H1 (cell line): Measurements from ENCODE around the gene SIGLEC15. TPM values are rescaled to one million over a fixed set of nuclear protein-coding genes. Genes with fewer than 3 reads are reported as not detected.

Source experiments
- ASH2L ChIP-seq: fragments of 200-600, 300-600 bp; sonication (generic); IDR thresholded peaks from one replicate; pipeline ENCODE4 v1.7.1; 2017; ENCODE audit warnings: low read length
- CTCF ChIP-seq, 3 experiments: IDR thresholded peaks; 1 replicate in 2 of 3; 2 replicates in 1 of 3; pipeline versions ENCODE4 v1.5.1 to v1.6.1; 2011; ENCODE audit warnings: low read length in 3 of 3, mild to moderate bottlenecking in 3 of 3, inconsistent platforms in 2 of 3, low read depth in 1 of 3, moderate library complexity in 1 of 3; ENCODE audit not compliant: insufficient read depth in 1 of 3; ENCODE audit errors: control extremely low read depth in 1 of 3
- EGR1 ChIP-seq: IDR thresholded peaks from 2 replicates; pipeline ENCODE4 v1.6.1; 2011; ENCODE audit warnings: low read depth, low read length, borderline replicate concordance
- EZH2 ChIP-seq: fragments of 200-600 bp; sonication (generic); IDR thresholded peaks from 2 replicates; pipeline ENCODE4 v1.7.1; 2012; ENCODE audit warnings: low read depth, mild to moderate bottlenecking, moderate library complexity, low read length, inconsistent platforms; ENCODE audit not compliant: severe bottlenecking
- JUND ChIP-seq: IDR thresholded peaks from 2 replicates; pipeline ENCODE4 v1.6.1; 2011; ENCODE audit warnings: mild to moderate bottlenecking, improper control_type of control experiment, low read length
- NANOG ChIP-seq: IDR thresholded peaks from 2 replicates; pipeline ENCODE4 v1.6.1; 2011; ENCODE audit warnings: low read length, low read depth, mild to moderate bottlenecking, inconsistent platforms; ENCODE audit not compliant: insufficient read depth, poor library complexity, severe bottlenecking
- RAD21 ChIP-seq, 2 experiments: IDR thresholded peaks in 1 of 2; conservative IDR thresholded peaks in 1 of 2; 2 replicates each; pipeline ENCODE4 v1.6.1; 2011; ENCODE audit warnings: low read depth in 2 of 2, low read length in 2 of 2, improper control_type of control experiment in 1 of 2, inconsistent platforms in 1 of 2, mild to moderate bottlenecking in 1 of 2, moderate library complexity in 1 of 2
- RBBP5 ChIP-seq: IDR thresholded peaks from 2 replicates; pipeline ENCODE4 v1.7.1; 2012; ENCODE audit warnings: low read depth, mild to moderate bottlenecking, inconsistent platforms, low read length, moderate library complexity, borderline replicate concordance
- RFX5 ChIP-seq: IDR thresholded peaks from 2 replicates; pipeline ENCODE4 v1.6.1; 2011; ENCODE audit warnings: low read depth, low read length, improper control_type of control experiment, borderline replicate concordance
- RXRA ChIP-seq: IDR thresholded peaks from 2 replicates; pipeline ENCODE4 v1.6.1; 2011; ENCODE audit warnings: low read depth, mild to moderate bottlenecking, low read length, moderate library complexity; ENCODE audit not compliant: insufficient read depth
- SAP30 ChIP-seq: fragments of 300-600 bp; sonication (generic); IDR thresholded peaks from 2 replicates; pipeline ENCODE4 v1.7.1; 2012; ENCODE audit warnings: low read length, moderate library complexity, mild to moderate bottlenecking, inconsistent platforms; ENCODE audit not compliant: insufficient read depth, insufficient replicate concordance
- TBP ChIP-seq: IDR thresholded peaks from 2 replicates; pipeline ENCODE4 v1.6.1; 2011; ENCODE audit warnings: low read depth, low read length, improper control_type of control experiment
- polyA plus RNA-seq, 7 experiments: library from polyadenylated mRNA; depleted of rRNA in 3 of 7; stranded (reverse) in 5 of 7; unstranded in 2 of 7; fragments of >200 nt in 5 of 7; fragments of 200-250 nt in 2 of 7; gene quantifications; 1 replicate in 5 of 7; 2 replicates in 1 of 7; 4 replicates in 1 of 7; pipeline versions ENCODE4 v1.2.1 to v1.2.3, GENCODE V29; 2011 to 2013; ENCODE audit warnings: missing spikeins in 2 of 7, mixed read lengths in 2 of 7
- total RNA-seq: library from RNA; stranded (reverse); fragmentation: NEBNext Ultra II Directional; extraction: Animal tissue kit (Norgen Biotek cat#: 25700); gene quantifications from 2 replicates; pipeline ENCODE4 v1.2.1, GENCODE V29; 2021

SIGLEC15 gene
- total and polyA plus RNA-seq, 2 of the 8 experiments (the other 6 are each of a cell fraction or from before 2014, with no cell fraction given) = 0.20 to 0.37 TPM

- TF ChIP-seq RAD21 (IDR thresholded peaks at IDR 0.05 in 1 of 2, conservative IDR thresholded peaks at IDR 0.05 in 1 of 2; ENCODE audit: low read depth in 2 of 2, low read length in 2 of 2) (peak; percentile 63 to 67), SAP30 (no peak), TBP (no peak), EGR1 (no peak), EZH2 (no peak), ASH2L (no peak), RBBP5 (no peak), CTCF (IDR thresholded peaks at IDR 0.05; ENCODE audit: control extremely low read depth in 1 of 3, insufficient read depth in 1 of 3, low read depth in 1 of 3, low read length in 3 of 3) (peak; percentile 61 to 76 (median 75)), NANOG (no peak), JUND (no peak), RFX5 (no peak), RXRA (no peak)
Measured at GRCh38 chr18:45850021-45850420, 24.5 kb downstream of the SIGLEC15 start (continued).
